GM23248 (cell line): ENCODE measurements around the gene CENPA. TPM values are rescaled to one million over a fixed set of nuclear protein-coding genes. Genes with fewer than 3 reads are reported as not detected.

Experiments
- DNase-seq: peaks from one replicate; pipeline ENCODE4 v3.0.0-alpha.2; 2015
- H2AFZ ChIP-seq: fragments of 200-600 bp; sonication (generic); 2 replicates; pipeline ENCODE4 v1.6.1; 2016; ENCODE audit warnings: antibody characterized with exemption
- H3F3A ChIP-seq: fragments of 200-600 bp; sonication (generic); 2 replicates; pipeline ENCODE4 v1.6.1; 2016; ENCODE audit warnings: mild to moderate bottlenecking, antibody characterized with exemption, mixed run types; ENCODE audit not compliant: insufficient read depth
- H3K27ac ChIP-seq: fragments of 200-600 bp; sonication (generic); 2 replicates; pipeline ENCODE4 v1.5.1; 2016; ENCODE audit warnings: mild to moderate bottlenecking
- H3K27me3 ChIP-seq: fragments of 200-600 bp; sonication (generic); replicated peaks from 2 replicates; pipeline ENCODE4 v1.6.1; 2016; ENCODE audit warnings: mild to moderate bottlenecking; ENCODE audit not compliant: insufficient read depth
- H3K36me3 ChIP-seq: fragments of 200-600 bp; sonication (generic); 2 replicates; pipeline ENCODE4 v1.6.1; 2016; ENCODE audit warnings: low read depth, mild to moderate bottlenecking
- H3K4me1 ChIP-seq: fragments of 200-600 bp; sonication (generic); 2 replicates; pipeline ENCODE4 v1.6.1; 2016; ENCODE audit warnings: mild to moderate bottlenecking; ENCODE audit not compliant: insufficient read depth
- H3K4me2 ChIP-seq: fragments of 200-600 bp; sonication (generic); one replicate; pipeline ENCODE4 v1.6.1; 2016; ENCODE audit warnings: mild to moderate bottlenecking; ENCODE audit not compliant: unreplicated experiment
- H3K4me3 ChIP-seq: fragments of 200-600 bp; sonication (generic); 2 replicates; pipeline ENCODE4 v1.5.1; 2016; ENCODE audit warnings: mild to moderate bottlenecking
- H3K79me2 ChIP-seq: fragments of 200-600 bp; sonication (generic); 2 replicates; pipeline ENCODE4 v1.6.1; 2016; ENCODE audit warnings: mild to moderate bottlenecking; ENCODE audit not compliant: insufficient read depth
- H3K9ac ChIP-seq: fragments of 200-600 bp; sonication (generic); 2 replicates; pipeline ENCODE4 v1.6.1; 2016; ENCODE audit warnings: mild to moderate bottlenecking
- H3K9me2 ChIP-seq: fragments of 200-600 bp; sonication (generic); 2 replicates; pipeline ENCODE4 v1.6.1; 2016; ENCODE audit warnings: mixed run types, mild to moderate bottlenecking, moderate library complexity; ENCODE audit not compliant: insufficient read depth
- H3K9me3 ChIP-seq: fragments of 200-600 bp; sonication (generic); one replicate; pipeline ENCODE4 v1.6.1; 2017; ENCODE audit warnings: low read depth
- H4K20me1 ChIP-seq: fragments of 200-600 bp; sonication (generic); 2 replicates; pipeline ENCODE4 v1.6.0; 2016; ENCODE audit not compliant: insufficient read depth
- EZH2 ChIP-seq: fragments of 200-600 bp; sonication (generic); IDR thresholded peaks from 2 replicates; pipeline ENCODE4 v1.6.1; 2018; ENCODE audit warnings: antibody characterized with exemption, mild to moderate bottlenecking; ENCODE audit not compliant: insufficient read depth, poor library complexity, severe bottlenecking
- EZH2phosphoT487 ChIP-seq: fragments of 200-600 bp; sonication (generic); IDR thresholded peaks from 2 replicates; pipeline ENCODE4 v1.6.1; 2018; ENCODE audit warnings: antibody characterized with exemption, moderate library complexity, mild to moderate bottlenecking, low read depth; ENCODE audit not compliant: insufficient read depth
- WGBS, 2 experiments: methylation state at CpG; one replicate each; pipeline ENCODE4 v1.1.6; 2015 to 2017; ENCODE audit warnings: low lambda C conversion rate in 2 of 2, low coverage in 1 of 2; ENCODE audit errors: missing lambda C conversion rate in 2 of 2; 5-methylcytosine and 5-hydroxymethylcytosine counted together
- in situ Hi-C: fragments of 300-500 bp; cut with MboI; formaldehyde crosslinking; loops from 2 replicates; pipeline ENCODE4 v1.15.0; 2020
- polyA plus RNA-seq: library from polyadenylated mRNA; unstranded; fragments of >200 nt; fragmentation: Nextera tagmentation; extraction: Ambion mirVana; gene quantifications from 2 replicates; pipeline ENCODE4 v1.2.1, GENCODE V29; 2016
- total RNA-seq: library from RNA; depleted of rRNA; stranded (reverse); fragments of >200 nt; shearing (Covaris generic); gene quantifications from 2 replicates; pipeline ENCODE4 v1.2.3, GENCODE V29; 2014

Gene CENPA
- total and polyA plus RNA-seq, 2 experiments from 2014 or later: 8.1 to 12.1 TPM

DNA sequence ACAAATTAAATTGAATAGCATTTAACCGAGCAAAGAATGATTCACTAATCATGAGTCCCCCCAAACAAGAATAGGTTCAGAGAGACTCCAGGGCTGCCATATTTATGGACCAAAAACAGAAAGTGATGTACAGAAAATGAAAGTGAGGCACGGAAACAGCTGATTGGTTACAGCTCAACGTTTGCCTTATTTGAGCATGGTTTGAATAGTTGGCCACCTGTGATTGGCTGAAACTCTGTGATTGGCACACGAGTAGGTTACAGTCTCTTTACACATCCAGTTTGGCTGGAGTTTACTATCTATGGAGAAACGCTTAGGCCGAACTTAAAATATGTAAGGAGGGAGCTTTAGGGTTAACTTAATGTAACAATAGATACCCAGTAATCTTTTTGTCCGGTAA lies 35.1 kb downstream of the CENPA start:
- in situ Hi-C loops: no loop called here

DNA sequence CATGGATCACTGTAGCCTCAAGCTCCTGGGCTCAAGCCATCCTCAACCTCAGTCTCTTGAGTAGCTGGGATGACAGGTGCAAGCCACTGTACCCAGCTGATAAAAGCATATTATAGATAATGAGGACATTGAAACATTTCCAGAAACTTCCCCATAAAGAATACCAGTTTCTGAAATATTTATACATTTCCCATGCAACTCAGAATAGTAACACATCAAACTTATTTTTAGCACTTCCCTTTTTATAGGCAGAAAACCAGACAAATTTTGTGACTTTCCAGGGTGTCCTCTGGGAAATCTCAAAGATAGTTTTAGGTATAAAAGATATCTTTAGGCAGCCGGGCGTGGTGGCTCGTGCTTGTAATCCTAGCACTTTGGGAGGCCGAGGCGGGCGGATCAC lies 37.0 kb downstream of the CENPA start:
- Histone ChIP-seq H3K9me3 (no peaks in the 10 kb centered on the region), H4K20me1 (no peaks in the 10 kb centered on the region), H3K9ac (no peak overlapping the region), H2AFZ (no peak overlapping the region), H3K9me2 (no peaks in the 10 kb centered on the region), H3K27me3 (peaks cover 26% of the 10 kb centered on the region; the same call in 1 of the 2 replicates), H3K4me1 (no peaks in the 10 kb centered on the region), H3K4me3 (no peak overlapping the region), H3F3A (no peaks in the 10 kb centered on the region), H3K27ac (no peak overlapping the region), H3K36me3 (no peaks in the 10 kb centered on the region), H3K4me2 (no peak overlapping the region), H3K79me2 (no peaks in the 10 kb centered on the region)
- in situ Hi-C loops: no loop called here
- TF ChIP-seq EZH2phosphoT487 (no peak), EZH2 (no peak)
- WGBS, 2 experiments: 77 to 85% methylated on average over 6 of the region's 6 CpGs
- DNase-seq: no peak

More for the DNA sequence above, 35.1 kb downstream of the CENPA start:
- H3K9ac ChIP-seq: no peak overlapping the region
- H3K9me3 ChIP-seq: no peaks in the 10 kb centered on the region
- H3K79me2 ChIP-seq: no peaks in the 10 kb centered on the region
- WGBS, 2 experiments: 67 to 70% methylated on average over 7 of the region's 7 CpGs
- H3K4me2 ChIP-seq: no peak overlapping the region
- H3K9me2 ChIP-seq: no peaks in the 10 kb centered on the region
- no peak for DNase-seq
- H3K36me3 ChIP-seq: no peaks in the 10 kb centered on the region
- H3K4me1 ChIP-seq: no peaks in the 10 kb centered on the region
- no peaks in the 10 kb centered on the region for H3F3A ChIP-seq
- no peak for TF ChIP-seq EZH2
- TF ChIP-seq EZH2phosphoT487: no peak
- H3K4me3 ChIP-seq: no peak overlapping the region
- peaks cover 20% of the 10 kb centered on the region for H3K27me3 ChIP-seq
- H2AFZ ChIP-seq: no peak overlapping the region
- no peak overlapping the region for H3K27ac ChIP-seq
- H4K20me1 ChIP-seq: no peaks in the 10 kb centered on the region

DNA sequence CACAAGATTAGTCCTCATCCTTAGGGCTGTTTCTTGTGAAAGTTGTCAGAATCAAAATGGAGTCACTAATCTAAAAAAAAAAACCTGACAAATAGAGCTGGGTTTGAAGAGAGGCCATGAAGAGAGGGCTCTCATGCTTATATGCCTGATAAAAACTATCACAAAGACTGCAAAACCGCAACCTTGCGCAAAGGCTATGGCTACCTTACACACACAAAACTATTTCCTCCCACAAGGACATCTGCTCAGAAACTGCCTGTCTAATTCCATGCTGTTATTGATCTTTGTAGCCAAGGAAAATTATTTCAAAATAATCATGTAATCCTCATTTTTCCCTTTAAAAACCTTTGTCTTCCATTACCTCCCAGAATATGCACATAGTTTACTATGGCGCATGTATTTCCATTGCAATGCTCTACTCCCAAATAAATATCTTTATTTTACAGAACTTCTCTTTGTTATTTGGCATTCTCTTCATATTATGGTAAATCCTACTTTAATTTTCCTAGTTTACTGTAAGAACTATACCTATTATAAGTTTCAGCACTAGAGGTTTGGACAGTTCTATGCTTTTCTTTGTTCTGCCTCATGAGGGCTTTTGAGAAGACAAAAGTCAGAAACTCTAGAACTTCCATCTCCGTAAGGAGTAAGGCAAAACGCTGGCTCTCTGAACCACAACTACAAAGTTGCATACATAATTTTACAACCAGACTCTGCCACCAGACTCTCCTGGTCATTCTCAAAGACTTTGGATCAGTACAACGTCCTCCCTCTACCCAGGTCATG lies 52.5 kb downstream of the CENPA start:
- H3K9ac ChIP-seq: no peak overlapping the region

DNA sequence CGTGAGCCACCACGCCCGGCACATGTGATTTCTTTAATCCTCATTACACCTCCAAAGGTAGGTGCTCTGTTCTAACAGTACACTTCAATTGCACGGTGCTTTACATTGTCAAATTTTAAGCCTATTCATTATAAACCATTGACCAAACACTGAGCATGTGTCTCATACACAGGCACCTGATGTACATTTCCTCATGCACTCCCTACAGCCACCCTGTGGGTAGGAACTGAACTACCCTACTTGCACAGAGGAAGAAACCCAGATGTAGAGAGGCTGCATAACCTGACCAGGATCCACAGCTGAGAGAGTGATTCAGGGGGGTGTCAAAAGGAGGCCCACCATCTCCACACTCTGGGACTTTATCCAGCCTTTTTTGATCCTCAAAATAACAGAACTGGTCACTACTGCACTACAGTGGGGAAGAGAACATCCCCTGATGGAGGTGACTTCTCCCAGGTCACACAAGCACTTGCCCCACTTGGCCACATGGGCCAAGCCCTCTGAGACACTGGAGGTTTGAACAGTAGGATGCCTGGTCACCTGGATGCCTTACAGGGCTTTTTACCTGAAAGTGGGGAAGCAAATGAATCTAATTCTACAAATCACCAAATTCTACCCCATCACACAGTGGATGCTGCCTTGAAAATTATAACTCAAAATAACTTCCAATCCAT lies 55.2 kb downstream of the CENPA start:
- no peak overlapping the region for H3K4me2 ChIP-seq
- H2AFZ ChIP-seq: no peak overlapping the region
- peaks cover 24% of the 10 kb centered on the region for H3K27me3 ChIP-seq
- no peak overlapping the region for H3K27ac ChIP-seq
- no peaks in the 10 kb centered on the region for H3F3A ChIP-seq
- TF ChIP-seq EZH2phosphoT487 (no peak), EZH2 (no peak)
- WGBS, 2 experiments: 67 to 72% methylated on average over 4 of the region's 4 CpGs
- DNase-seq: no peak
- no peaks in the 10 kb centered on the region for H3K4me1 ChIP-seq
- H4K20me1 ChIP-seq: no peaks in the 10 kb centered on the region
- H3K9me2 ChIP-seq: no peaks in the 10 kb centered on the region
- H3K9me3 ChIP-seq: no peaks in the 10 kb centered on the region
- no peaks in the 10 kb centered on the region for H3K36me3 ChIP-seq
- no peak overlapping the region for H3K9ac ChIP-seq
- no peak overlapping the region for H3K4me3 ChIP-seq
- in situ Hi-C loops: no loop called here
- H3K79me2 ChIP-seq: no peaks in the 10 kb centered on the region

More for the DNA sequence above, 52.5 kb downstream of the CENPA start:
- no peak overlapping the region for H3K27ac ChIP-seq
- DNase-seq: peak; percentile 55
- no peaks in the 10 kb centered on the region for H3K9me2 ChIP-seq
- H3K4me1 ChIP-seq: no peaks in the 10 kb centered on the region
- no peak overlapping the region for H3K4me2 ChIP-seq
- no peaks in the 10 kb centered on the region for H3F3A ChIP-seq
- in situ Hi-C loops: no loop called here
- H3K79me2 ChIP-seq: no peaks in the 10 kb centered on the region
- no peaks in the 10 kb centered on the region for H4K20me1 ChIP-seq
- H3K9me3 ChIP-seq: no peaks in the 10 kb centered on the region
- no peaks in the 10 kb centered on the region for H3K36me3 ChIP-seq
- WGBS, 2 experiments: 57% methylated on average over 6 of the region's 6 CpGs
- H3K4me3 ChIP-seq: no peak overlapping the region
- TF ChIP-seq EZH2: no peak
- TF ChIP-seq EZH2phosphoT487: no peak
- peaks cover 6% of the 10 kb centered on the region for H3K27me3 ChIP-seq
- no peak overlapping the region for H2AFZ ChIP-seq
